DND-41 (cell line): Measurements from ENCODE around the gene THSD4.

Experiments
- EZH2 ChIP-seq: IDR thresholded peaks from 3 replicates; pipeline ENCODE4 v1.6.1; 2012; ENCODE audit warnings: borderline replicate concordance, low read depth, mild to moderate bottlenecking, moderate library complexity, low read length, inconsistent platforms; ENCODE audit not compliant: severe bottlenecking
- TF ChIP-seq, protein P1 (sequence below): IDR thresholded peaks from 2 replicates; pipeline ENCODE4 v1.5.1; 2012; ENCODE audit warnings: borderline replicate concordance, low read length, moderate library complexity, mild to moderate bottlenecking; ENCODE audit not compliant: poor library complexity, severe bottlenecking; ENCODE audit errors: extremely low read depth

DNA sequence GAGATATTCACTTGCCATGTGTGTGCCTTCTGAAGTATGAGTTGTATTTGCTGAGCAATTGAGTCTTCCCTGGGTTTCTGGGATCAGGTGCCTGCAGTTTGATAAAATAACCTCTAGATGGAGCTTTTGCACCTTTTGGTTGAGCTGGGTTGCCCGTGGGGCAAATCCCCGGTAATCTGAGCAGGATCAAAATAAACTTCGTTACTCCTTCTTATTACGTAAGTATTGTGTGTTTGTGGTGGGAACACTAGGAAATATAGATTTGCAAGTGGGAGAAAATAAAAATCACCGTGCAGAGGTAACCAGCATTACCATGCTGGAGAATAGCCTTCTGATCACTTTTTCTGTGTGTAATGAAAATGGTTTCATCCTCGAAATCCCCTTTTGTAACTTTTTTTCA, 417.7 kb downstream of the THSD4 start:
- TF ChIP-seq, protein P1, sequence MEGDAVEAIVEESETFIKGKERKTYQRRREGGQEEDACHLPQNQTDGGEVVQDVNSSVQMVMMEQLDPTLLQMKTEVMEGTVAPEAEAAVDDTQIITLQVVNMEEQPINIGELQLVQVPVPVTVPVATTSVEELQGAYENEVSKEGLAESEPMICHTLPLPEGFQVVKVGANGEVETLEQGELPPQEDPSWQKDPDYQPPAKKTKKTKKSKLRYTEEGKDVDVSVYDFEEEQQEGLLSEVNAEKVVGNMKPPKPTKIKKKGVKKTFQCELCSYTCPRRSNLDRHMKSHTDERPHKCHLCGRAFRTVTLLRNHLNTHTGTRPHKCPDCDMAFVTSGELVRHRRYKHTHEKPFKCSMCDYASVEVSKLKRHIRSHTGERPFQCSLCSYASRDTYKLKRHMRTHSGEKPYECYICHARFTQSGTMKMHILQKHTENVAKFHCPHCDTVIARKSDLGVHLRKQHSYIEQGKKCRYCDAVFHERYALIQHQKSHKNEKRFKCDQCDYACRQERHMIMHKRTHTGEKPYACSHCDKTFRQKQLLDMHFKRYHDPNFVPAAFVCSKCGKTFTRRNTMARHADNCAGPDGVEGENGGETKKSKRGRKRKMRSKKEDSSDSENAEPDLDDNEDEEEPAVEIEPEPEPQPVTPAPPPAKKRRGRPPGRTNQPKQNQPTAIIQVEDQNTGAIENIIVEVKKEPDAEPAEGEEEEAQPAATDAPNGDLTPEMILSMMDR, result peak; percentile 58
- TF ChIP-seq EZH2, result no peak
